SHP77 treated with DMSO at 0.1 percent for 48 hours (cell line): ENCODE measurements around the gene BCL2L13.
"Not testable (repeated sequence)": the region's sequence is repeated elsewhere in the genome, so short reads cannot be mapped to it uniquely, and the experiment has no call there.

Experiments
- DNase-seq: peaks from one replicate; lab custom pipeline; 2025; lab: John Stamatoyannopoulos, UW

BCL2L13 gene

DNA sequence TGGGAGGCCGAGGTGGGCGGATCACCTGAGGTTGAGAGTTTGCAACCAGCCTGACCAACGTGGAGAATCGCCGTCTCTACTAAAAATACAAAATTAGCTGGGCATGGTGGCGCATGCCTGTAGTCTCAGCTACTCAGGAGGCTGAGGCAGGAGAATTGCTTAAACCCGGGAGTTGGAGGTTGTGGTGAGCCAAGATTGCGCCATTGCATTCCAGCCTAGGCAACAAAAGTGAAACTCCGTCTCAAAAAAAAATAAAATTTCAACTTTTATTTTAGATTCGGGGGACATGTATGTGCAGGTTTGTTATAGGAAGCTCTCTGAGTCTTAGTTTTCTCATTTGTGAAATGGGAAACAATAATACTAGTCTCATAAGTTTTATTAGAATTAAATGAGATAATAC, 58.6 kb downstream of the BCL2L13 start:
- not testable (repeated sequence) for DNase-seq

DNA sequence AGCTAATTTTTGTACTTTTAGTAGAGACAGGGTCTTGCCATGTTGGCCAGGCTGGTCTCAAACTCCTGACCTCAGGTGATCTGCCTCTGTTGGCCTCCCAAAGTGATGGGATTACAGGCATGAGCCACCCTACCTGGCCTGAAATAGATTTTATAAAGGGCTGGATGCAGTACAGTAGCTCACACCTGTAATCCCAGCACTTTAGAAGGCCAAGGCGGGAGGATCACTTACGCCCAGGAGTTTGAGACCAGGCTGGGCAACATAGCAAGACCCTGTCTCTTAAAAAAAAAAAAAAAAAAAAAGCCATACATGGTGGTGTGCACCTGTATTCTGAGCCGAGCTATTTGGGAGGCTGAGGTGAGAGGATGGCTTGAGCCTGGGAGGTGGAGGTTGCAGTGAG, 59.7 kb downstream of the BCL2L13 start:
- DNase-seq: not testable (repeated sequence)

DNA sequence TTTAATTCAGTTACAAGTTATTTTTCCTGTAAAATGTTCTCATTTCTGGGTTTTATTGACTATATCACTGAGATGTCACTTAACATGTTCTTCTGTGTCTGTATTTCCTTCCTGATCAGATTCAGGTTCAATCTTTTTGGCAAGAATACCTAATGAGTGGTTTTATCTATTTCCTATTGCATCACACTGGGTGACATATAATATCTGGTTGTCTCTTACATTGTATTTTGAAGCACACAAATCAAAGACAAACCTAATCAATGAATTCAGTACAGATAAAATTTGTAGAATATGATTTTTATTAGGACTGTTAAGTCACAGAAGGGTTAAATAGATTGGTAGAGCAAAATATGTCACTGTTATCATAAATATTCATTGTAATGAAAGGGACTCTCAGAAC, 60.4 kb downstream of the BCL2L13 start:
- no peak for DNase-seq

DNA sequence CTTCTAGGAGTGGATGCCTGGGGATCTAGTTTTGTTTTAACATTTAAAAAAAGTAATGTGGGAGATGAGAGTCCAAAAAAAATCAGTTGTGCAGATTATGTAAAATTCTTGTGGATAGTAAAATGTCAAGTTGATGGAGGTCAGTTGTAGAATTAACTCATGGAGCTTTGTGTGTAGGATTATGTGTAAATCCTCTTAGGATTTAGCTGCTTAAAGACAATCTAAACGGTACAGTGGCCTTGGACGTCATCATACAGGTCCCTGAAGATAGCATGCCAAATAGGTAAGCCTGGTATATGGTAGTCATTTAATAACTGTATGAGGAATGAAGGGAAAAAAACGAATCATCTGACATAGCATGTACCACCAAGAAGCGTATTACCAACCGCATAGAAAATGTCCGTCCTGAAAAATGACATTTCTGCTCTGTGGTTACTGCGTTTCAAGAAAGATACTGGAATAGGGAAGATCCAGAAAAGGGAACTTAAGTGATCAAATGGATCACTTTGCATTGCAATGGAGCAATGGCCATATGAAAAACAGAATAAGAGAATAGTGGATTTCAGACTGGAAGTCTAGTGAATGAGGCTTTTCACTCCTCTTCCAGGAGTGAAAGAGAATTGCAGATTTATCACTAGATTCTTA, 61.3 kb downstream of the BCL2L13 start:
- no peak for DNase-seq

DNA sequence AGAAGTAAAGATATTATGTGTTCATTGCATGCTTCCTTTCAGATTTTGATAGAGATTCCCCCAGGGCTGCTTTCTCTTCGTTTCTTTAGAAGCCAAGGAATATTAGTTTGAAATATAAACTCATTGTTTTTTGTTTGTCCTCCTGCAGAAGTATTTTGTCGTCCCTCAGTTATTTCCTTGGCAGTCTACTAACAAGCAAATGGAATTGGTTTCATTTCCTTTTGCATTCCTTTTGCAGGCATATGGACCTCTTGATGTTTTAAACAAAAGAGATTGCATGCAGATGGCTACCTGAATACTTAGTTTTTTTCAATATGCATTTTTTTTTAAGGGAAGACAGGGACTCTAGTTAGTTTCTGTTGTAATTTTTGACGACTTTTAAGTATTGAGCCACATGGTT, 62.2 kb downstream of the BCL2L13 start:
- no peak for DNase-seq

DNA sequence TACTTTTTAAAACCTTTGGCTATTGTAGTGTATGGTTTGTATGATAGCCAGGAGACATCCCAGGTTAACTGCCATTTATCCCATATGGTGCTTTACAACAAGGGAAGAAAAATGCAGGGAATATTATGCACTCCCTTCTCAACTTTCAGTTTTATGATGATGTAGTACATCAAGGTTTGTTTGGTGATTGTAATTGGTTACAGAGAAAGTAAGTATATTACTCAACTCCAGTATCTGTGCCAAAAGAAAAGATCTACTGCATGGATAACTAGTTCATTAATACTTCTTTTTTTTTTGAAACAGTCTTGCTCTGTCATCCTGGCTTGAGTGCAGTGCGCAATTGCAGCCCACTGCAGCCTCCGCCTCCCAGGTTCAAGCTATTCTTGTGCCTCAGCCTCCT, 65.3 kb downstream of the BCL2L13 start:
- no peak for DNase-seq

DNA sequence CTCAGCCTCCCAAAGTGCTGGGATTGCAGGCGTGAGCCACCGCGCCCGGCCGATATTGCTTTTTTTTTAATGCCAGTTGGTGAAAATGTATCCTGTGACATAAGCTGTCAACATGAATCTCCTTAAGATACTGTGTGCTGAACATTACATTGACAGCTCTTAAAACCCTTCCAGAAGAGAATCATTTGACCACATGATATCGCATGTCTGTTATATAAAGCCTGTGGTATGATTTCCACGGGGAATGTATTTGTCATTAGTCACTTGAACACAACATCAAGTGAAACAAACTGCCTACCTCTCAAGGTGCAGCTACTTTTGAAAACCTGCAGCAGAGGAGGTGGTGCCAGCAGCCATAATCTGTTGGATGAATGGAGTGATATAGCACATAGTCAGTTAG, 67.0 kb downstream of the BCL2L13 start:
- DNase-seq: no peak

DNA sequence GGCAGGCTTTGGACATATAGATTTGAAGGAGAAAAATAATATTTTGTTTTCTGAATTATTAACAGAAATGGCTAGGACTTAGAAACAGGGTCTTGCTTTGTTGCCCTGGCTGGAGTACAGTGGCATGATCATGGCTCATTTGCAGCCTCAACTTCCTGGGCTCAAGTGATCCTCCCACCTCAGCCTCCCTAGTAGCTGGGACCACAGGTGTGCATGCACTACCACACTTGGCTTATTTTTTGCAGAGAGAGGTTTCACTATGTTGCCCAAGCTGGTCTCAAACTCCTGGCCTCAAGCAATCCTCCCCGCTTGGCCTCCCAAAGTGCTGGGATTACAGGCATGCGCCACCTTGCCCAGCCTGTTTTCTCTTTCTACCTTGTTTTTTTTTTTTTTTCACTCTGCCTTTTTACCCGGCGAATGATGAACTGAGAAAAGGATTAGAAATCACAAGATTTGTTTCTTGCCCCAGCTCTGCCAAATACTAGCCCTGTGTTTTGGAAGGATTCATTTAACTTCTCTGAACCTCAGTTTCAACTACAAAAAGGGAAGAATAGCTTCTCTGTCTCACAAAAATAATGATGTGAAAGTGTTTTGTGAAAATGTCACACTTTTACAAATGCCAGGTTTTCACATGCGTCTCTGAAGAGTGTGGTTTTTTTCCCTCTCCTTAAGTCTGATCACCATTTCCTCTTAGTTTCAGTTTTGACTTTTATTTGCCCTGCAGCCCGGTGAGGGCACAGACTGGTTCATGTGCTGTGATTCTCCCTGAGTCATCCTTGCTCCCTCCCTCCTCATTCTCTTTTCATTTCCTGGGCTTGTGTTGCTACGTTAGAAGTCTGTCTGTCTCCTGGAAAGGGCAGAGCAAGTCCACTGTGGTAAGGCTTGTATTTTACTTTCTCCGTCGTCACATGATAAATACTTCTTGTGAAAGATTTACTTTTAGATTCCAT, 67.7 kb downstream of the BCL2L13 start:
- peak; percentile 43 for DNase-seq

DNA sequence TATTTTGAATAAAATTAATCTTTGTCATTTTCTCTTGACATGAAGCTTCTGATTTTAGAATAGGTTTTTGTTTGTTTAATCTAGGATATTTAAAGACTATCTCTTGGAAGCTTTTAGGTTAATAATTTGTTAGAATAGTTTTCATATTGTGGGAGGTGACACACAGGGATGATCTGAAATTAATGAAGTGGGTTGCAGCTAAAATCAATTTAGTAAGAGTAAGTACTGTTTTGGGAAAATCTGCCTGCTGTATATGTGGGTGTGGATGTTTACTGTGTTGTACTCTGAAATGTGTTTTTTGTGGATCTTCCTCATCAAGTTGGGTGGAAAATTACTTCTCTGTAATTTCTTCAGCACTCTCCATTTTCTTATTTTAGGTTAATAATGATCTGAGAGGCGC, 68.4 kb downstream of the BCL2L13 start:
- no peak for DNase-seq

DNA sequence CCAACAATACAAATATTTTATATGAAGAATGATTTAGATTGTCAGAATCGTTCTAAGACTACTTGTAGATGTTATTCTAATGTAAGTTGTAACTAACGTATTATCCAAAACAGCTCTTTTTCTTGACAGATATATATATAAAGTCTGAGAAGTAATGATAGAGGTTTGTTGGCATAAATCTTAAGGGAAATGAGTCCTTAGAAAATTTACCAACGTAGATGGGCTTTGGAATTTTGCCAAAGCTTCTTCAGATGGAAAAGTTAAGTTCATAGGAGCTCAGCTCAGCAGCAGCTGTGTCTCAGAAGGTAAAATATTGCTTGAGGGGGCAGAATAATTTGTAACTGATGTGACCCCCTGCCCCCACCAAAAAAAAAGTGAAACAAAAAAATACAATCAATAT, 69.0 kb downstream of the BCL2L13 start:
- no peak for DNase-seq

DNA sequence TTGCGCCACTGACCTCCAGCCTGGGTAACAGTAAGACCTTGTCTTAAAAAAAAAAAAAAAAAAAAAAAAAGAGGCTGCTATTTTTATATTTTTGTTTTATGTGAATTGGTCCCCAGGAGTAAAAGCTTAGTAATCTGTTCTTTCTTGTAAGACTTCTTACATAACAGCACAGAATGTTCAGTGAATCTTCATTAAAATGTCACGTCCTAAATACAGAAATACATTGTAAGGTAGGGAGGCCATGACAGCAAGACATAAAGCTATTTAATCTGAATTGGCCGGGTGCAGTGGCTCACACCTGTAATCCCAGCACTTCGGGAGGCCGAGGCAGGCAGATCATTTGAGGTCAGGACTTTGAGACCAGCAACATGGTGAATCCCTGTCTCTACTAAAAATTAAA, 71.5 kb downstream of the BCL2L13 start:
- DNase-seq: no peak

DNA sequence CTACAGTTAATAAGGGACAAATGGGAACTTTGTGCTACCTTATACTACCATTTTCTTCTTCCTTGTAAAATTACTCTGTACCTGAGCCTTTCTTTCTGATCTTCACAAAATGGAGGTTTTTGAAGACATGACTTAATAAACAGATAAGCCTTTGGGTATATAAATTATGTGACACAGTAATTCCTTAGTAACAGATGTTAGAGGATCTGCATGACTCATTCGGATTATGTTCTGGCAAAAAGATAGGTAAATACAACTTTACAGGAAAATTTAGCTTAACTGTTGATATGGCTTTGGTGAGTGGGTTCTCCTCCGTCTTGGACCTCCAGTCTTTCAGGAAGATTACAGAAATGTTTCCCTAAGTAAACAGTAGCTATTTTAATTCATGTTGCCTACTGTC, 73.9 kb downstream of the BCL2L13 start:
- no peak for DNase-seq

DNA sequence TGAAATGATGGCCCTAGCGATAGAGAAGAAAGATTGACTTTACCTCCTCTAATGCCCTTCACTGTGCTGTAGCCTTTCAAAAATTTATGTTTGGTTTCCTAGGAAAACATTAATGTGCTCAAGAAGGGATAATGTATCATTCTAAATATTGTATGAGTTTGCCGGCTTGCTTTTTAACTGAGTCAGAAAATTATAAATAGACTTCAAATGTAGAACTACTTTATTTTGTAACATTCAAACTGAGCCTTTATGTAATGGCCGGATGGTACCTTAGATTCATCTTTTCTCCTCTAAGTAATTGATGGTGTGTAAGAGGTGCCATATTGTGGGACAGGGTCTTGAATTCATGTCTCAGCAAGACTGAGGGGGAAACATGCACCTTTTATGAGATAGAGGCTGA, 78.0 kb downstream of the BCL2L13 start:
- no peak for DNase-seq

DNA sequence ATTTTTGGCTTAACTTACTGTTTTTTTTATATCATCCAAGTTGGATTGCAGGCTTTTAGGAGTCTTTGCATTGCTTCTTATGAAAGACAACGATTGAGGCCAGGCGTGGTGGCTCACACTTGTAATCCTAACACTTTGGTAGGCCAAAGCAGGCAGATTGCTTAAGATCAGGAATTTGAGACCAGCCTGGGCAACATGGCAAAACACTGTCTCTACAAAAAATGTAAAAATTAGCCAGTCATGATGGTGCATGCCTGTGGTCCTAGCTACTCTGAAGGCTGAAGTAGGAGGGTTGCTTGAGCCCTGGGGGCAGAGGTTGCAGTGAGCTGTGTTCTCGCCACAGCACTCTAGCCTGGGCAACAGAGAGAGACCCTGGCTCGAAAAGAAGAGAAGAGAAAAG, 79.2 kb downstream of the BCL2L13 start:
- no peak for DNase-seq

DNA sequence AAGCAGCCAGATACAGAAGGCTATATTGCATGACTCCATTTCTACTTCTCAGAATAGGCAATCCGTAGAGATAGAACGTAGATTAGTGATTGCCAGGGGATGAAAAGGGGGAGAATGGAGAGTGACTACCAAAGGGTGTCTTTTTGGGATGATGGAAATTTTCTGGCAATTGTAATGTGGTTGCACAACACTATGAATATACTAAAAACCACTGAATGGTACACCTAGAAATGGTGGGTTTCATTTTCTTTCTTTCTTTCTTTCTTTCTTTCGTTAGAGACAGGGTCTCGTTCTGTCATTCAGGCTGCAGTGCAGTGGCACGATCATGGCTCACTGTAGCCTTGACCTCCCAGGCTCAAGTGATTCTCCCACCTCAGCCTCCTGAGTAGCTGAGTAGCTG, 81.4 kb downstream of the BCL2L13 start:
- DNase-seq: no peak

DNA sequence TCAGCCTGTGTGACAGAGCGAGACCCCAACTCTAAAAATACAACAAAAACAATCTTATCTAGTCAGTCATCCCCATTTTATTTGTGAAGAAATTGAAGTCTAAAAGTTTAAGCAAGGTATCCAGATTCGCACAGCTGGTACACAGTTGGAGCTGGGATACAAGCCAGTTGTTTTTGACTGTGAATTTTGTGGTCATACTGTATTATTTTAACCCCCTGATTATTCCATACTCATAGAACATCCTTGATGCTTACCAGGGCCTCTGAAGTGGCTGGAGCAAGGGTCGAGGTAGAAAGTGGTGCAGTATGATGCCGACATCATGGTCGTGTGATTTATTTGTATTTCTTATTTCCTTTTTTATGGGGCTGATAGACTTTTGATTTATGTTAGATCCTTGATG, 85.7 kb downstream of the BCL2L13 start:
- DNase-seq: no peak

DNA sequence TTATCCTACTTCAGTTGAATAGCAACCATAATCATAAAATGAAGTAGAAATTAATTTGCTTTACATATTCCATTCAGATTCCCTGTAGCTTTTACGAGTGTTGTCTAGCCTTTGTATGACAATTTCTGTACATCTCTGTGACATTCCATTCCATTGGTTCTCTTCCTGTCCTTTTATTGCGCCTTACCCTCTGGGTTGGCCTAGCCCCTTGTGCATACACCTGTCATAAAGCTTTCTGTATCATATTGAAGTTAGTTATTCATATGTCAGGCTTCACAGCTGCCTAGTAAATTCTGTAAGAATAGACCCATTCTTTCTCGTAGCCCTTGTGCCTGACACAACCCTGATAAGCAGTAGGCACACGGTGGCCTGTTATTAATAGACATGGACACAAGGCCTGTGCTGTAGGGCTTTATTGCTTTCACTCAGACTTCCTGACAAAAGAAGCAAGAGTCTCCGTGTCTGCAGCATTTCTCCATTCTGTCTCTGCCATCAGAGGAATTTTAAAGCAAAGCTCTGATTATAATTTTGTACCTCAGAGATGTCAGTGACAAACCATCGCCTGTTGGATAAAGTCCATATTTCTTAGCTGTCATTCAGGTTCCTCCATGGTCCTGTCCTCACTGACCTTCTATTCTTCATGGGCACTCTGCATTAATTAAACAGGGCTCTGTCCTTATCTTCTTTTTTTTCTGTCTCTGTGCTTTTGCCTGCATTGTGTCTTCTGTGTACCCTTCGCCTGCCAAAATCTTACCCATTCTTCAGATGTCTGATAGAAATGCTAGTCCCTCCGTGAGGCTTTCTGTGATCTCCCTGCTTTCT, 86.3 kb downstream of the BCL2L13 start:
- DNase-seq: no peak

DNA sequence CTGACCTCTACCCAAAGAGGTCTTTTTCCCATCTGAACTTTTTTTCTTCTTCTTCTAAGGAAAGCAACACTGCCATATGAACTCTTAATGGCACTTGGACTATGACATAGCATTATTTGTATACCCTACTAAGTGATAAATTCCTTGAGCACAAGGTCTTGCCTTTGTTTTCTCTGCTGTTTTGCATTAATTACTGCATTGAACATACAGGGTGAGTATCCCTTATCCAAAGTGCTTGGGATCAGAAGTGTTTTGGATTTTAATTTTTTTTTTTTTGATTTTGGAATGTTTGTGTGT, 86.9 kb downstream of the BCL2L13 start:
- DNase-seq: no peak

DNA sequence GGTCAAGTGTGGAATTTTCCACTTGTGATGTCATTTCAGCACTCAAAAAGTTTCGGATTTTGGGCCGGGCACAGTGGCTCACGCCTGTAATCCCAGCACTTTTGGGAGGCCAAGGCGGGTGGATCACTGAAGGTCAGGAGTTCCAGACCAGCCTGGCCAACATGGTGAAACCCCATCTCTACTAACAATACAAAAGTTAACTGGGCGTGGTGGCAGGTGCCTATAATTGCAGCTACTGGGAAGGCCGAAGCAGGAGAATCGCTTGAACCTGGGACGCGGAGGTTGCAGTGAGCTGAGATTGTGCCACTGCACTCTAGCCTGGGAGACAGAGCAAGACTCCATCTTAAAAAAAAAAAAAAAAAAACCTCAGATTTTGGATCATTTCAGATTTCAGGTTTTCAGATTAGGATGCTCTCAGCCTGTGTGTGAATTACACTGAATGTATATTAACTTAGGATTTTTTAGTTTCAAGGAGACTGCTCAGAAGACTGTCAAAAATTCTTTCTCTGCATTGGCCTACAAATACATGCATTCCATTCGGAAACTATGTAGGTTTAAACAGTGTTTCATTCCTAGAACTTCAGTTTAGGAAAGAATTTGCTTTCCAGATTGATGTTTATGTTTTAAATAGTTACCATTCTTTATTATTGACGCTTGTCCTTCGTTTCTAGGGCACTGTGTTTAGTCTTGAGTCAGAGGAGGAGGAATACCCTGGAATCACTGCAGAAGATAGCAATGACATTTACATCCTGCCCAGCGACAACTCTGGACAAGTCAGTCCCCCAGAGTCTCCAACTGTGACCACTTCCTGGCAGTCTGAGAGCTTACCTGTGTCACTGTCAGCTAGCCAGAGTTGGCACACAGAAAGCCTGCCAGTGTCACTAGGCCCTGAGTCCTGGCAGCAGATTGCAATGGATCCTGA, 87.7 kb downstream of the BCL2L13 start:
- DNase-seq: no peak

DNA sequence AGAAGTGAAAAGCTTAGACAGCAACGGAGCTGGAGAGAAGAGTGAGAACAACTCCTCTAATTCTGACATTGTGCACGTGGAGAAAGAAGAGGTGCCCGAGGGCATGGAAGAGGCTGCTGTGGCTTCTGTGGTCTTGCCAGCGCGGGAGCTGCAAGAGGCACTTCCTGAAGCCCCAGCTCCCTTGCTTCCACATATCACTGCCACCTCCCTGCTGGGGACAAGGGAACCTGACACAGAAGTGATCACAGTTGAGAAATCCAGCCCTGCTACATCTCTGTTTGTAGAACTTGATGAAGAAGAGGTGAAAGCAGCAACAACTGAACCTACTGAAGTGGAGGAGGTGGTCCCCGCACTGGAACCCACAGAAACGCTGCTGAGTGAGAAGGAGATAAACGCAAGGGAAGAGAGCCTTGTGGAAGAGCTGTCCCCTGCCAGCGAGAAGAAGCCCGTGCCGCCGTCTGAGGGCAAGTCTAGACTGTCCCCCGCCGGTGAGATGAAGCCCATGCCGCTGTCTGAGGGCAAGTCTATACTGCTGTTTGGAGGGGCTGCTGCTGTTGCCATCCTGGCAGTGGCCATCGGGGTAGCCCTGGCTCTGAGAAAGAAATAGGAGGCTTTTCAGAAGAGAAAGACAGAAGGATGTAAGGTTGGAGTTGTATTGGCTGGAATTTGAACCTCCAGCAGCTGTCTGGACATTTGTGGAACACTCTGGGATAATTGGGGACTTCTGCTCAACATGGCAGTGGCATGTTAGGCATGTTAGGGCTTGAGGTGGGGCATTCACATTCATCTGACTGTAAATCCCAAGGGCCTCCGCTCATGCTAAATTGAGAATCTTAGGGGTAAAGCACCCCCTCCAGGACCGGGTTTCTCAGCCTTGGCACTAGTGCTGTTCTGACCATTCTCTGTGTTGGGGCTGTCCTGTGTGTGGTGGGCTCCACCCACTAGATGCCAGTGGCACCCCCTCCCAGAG, 88.7 kb downstream of the BCL2L13 start:
- no peak for DNase-seq

DNA sequence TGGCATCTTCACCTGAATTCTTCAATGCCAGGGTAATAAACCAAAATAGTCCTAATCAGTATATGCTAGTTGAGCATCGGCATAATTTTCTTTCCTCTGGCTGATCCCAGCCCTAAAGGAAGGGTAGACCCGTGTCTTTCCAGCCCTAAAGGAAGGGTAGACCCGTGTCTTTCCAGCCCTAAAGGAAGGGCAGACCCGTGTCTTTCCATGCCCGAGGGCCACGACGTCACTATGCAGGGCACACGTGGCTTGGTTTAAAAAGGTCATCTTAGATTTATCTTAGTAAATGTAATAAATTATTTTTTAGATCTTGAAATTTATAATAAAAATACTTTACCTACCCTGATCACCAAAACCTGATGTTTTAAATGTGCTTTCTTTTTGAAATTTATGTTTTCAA, 90.2 kb downstream of the BCL2L13 start:
- no peak for DNase-seq
